ENCODE data around the gene PGR.

PGR gene

DNA sequence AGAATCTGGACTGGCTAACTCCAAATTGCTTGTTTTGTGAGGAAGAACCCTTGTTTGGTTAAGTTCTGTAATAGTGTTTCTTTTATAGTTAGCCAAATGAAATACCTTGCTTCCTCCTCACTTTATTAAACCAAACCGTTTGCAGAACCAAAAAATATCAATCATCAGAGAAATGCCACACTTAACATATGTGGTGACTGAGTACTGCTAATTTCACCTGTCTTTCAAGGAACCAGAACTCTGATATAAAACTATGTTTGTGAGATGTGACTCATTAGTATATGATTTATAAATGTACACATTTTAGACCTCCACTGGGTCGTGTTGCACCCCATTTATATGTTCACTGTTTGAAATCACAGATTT is 119.9 kb downstream of the PGR start:
- H3K27ac ChIP-seq (ENCODE audit: low read depth, low read length): no peak overlapping the region
- H3K9ac ChIP-seq (ENCODE audit: low read depth, low read length): no peak overlapping the region
- no peaks in the 10 kb centered on the region for H3K27me3 ChIP-seq (ENCODE audit: control insufficient read depth, insufficient read depth, low read length)
- H3K36me3 ChIP-seq (ENCODE audit: control insufficient read depth, insufficient read depth, low read length): no peaks in the 10 kb centered on the region
- H3K4me3 ChIP-seq (ENCODE audit: low read depth, low read length): no peak overlapping the region
- no peaks in the 10 kb centered on the region; the same call in 1 of the 2 replicates for H3K4me1 ChIP-seq (ENCODE audit: control insufficient read depth, insufficient read depth, low read length)
- no peaks in the 10 kb centered on the region for H3K9me3 ChIP-seq (ENCODE audit: control insufficient read depth, insufficient read depth, low read length)

DNA sequence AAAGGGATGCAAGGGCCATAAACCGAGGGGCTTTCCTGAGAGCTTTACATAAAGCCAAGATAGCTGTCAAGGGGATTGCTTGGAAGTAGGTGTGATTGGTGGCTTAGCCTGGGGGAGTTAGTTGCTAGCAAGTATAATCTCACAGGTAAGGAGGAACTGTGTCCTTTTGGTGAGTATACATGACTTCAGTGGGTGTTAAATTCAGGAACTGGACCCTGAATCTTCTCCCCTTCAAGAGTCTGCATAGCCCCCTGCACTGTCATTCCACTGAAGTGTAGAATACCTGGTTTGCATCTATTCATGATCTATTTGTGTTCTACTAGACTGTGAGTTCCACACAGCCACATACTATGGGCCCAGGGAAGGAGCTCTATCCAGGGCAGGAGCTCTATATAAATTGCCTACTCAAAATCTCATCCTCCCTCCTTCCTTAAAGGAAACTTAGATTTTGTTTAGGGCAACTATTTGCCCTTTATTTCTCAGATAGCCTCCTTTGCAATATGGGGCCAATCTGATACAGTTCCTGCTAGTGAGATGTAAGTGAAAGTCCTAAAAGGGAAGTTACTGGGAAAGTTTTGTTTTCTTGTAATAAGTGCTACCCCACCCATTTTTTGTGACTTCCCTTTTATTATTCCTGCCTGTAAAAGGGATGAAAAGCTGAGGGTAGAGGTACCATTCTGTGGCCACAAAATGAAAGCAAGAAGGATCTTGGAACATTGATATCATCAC is 120.5 kb downstream of the PGR start:
- Histone ChIP-seq H3K9ac (ENCODE audit: low read depth, low read length) (no peak overlapping the region), H3K27ac (ENCODE audit: low read depth, low read length) (no peak overlapping the region), H3K4me1 (ENCODE audit: control insufficient read depth, insufficient read depth, low read length) (no peaks in the 10 kb centered on the region; the same call in 1 of the 2 replicates), H3K4me3 (ENCODE audit: low read depth, low read length) (no peak overlapping the region), H3K36me3 (ENCODE audit: control insufficient read depth, insufficient read depth, low read length) (no peaks in the 10 kb centered on the region), H3K9me3 (ENCODE audit: control insufficient read depth, insufficient read depth, low read length) (no peaks in the 10 kb centered on the region), H3K27me3 (ENCODE audit: control insufficient read depth, insufficient read depth, low read length) (no peaks in the 10 kb centered on the region)

- H3K27ac ChIP-seq (ENCODE audit: low read depth, low read length): no peak overlapping the region
- no peaks in the 10 kb centered on the region for H3K27me3 ChIP-seq (ENCODE audit: control insufficient read depth, insufficient read depth, low read length)
- H3K4me1 ChIP-seq (ENCODE audit: control insufficient read depth, insufficient read depth, low read length): no peaks in the 10 kb centered on the region
- no peaks in the 10 kb centered on the region for H3K9me3 ChIP-seq (ENCODE audit: control insufficient read depth, insufficient read depth, low read length)
- no peak overlapping the region for H3K4me3 ChIP-seq (ENCODE audit: low read depth, low read length)
- no peaks in the 10 kb centered on the region for H3K36me3 ChIP-seq (ENCODE audit: control insufficient read depth, insufficient read depth, low read length)
- no peak overlapping the region for H3K9ac ChIP-seq (ENCODE audit: low read depth, low read length)
These were observed 126.1 kb downstream of the PGR start for GRCh38 chr11:101003468-101003867.

DNA sequence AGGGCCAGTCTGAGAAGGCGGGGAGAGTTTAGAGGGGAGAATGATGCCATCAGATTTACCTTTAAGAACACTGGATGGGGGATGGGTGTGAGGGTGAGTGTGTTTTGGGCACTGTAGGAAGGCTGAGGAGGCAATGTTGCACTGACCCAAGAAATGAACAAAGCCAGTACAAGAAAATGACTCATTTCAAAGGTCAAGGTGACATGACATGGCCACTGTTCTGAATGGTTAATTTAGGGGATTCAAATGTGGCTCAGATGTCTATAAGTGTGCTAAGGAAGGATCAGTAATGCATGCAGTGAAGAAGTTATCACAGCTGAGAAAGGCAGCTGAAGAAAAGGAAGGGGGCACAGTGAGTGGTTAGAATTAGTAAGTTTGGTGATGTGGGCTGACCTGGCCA is 129.9 kb downstream of the PGR start:
- Histone ChIP-seq H3K27me3 (ENCODE audit: control insufficient read depth, insufficient read depth, low read length) (no peaks in the 10 kb centered on the region), H3K27ac (ENCODE audit: low read depth, low read length) (no peak overlapping the region), H3K9ac (ENCODE audit: low read depth, low read length) (no peak overlapping the region), H3K4me3 (ENCODE audit: low read depth, low read length) (no peak overlapping the region), H3K9me3 (ENCODE audit: control insufficient read depth, insufficient read depth, low read length) (no peaks in the 10 kb centered on the region), H3K4me1 (ENCODE audit: control insufficient read depth, insufficient read depth, low read length) (no peaks in the 10 kb centered on the region), H3K36me3 (ENCODE audit: control insufficient read depth, insufficient read depth, low read length) (no peaks in the 10 kb centered on the region)

- H3K27ac ChIP-seq (ENCODE audit: low read depth, low read length): no peak overlapping the region
- peaks cover 6% of the 10 kb centered on the region; the same call in 1 of the 2 replicates for H3K36me3 ChIP-seq (ENCODE audit: control insufficient read depth, insufficient read depth, low read length)
- H3K4me3 ChIP-seq (ENCODE audit: low read depth, low read length): no peak overlapping the region
- no peaks in the 10 kb centered on the region for H3K4me1 ChIP-seq (ENCODE audit: control insufficient read depth, insufficient read depth, low read length)
- no peaks in the 10 kb centered on the region for H3K27me3 ChIP-seq (ENCODE audit: control insufficient read depth, insufficient read depth, low read length)
- H3K9ac ChIP-seq (ENCODE audit: low read depth, low read length): no peak overlapping the region
- H3K9me3 ChIP-seq (ENCODE audit: control insufficient read depth, insufficient read depth, low read length): no peaks in the 10 kb centered on the region
These were observed 134.6 kb downstream of the PGR start for GRCh38 chr11:100994966-100995365.

GRCh38 chr11:100991541-100991940 is 138.1 kb downstream of the PGR start:
- no peak overlapping the region for H3K27ac ChIP-seq (ENCODE audit: low read depth, low read length)
- no peaks in the 10 kb centered on the region for H3K4me1 ChIP-seq (ENCODE audit: control insufficient read depth, insufficient read depth, low read length)
- H3K27me3 ChIP-seq (ENCODE audit: control insufficient read depth, insufficient read depth, low read length): no peaks in the 10 kb centered on the region
- peaks cover 6% of the 10 kb centered on the region; the same call in 1 of the 2 replicates for H3K36me3 ChIP-seq (ENCODE audit: control insufficient read depth, insufficient read depth, low read length)
- no peak overlapping the region for H3K4me3 ChIP-seq (ENCODE audit: low read depth, low read length)
- no peaks in the 10 kb centered on the region for H3K9me3 ChIP-seq (ENCODE audit: control insufficient read depth, insufficient read depth, low read length)
- no peak overlapping the region for H3K9ac ChIP-seq (ENCODE audit: low read depth, low read length)

DNA sequence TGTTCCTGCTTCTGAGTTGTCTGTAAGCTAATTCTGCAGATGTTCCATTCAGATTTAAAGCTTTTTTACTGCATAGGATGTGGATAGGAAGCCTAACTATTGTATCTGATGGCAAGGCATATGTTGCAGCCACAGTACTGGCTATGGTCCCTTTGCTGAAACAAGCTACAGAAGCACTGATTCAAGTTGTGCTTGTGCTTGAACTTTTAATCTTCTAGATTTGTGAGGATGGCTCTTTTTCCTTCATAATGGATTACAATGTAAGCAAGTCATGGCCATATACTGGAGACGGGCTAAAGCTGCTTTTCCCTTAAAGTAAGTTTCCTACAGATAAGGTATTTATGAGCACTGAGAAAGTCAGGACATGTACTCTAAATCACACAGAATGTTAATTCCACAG is 138.7 kb downstream of the PGR start:
- Histone ChIP-seq H3K4me1 (ENCODE audit: control insufficient read depth, insufficient read depth, low read length) (no peaks in the 10 kb centered on the region), H3K4me3 (ENCODE audit: low read depth, low read length) (no peak overlapping the region), H3K27me3 (ENCODE audit: control insufficient read depth, insufficient read depth, low read length) (no peaks in the 10 kb centered on the region), H3K27ac (ENCODE audit: low read depth, low read length) (no peak overlapping the region), H3K9me3 (ENCODE audit: control insufficient read depth, insufficient read depth, low read length) (no peaks in the 10 kb centered on the region), H3K36me3 (ENCODE audit: control insufficient read depth, insufficient read depth, low read length) (peaks cover 6% of the 10 kb centered on the region; the same call in 1 of the 2 replicates), H3K9ac (ENCODE audit: low read depth, low read length) (no peak overlapping the region)

GRCh38 chr11:100984668-100985067 is 144.9 kb downstream of the PGR start:
- Histone ChIP-seq H3K36me3 (ENCODE audit: control insufficient read depth, insufficient read depth, low read length) (0 out of 2 replicates have a peak, but pooled peaks cover 2% of the 10 kb centered on the region), H3K9ac (ENCODE audit: low read depth, low read length) (no peak overlapping the region), H3K9me3 (ENCODE audit: control insufficient read depth, insufficient read depth, low read length) (no peaks in the 10 kb centered on the region), H3K4me3 (ENCODE audit: low read depth, low read length) (no peak overlapping the region), H3K27me3 (ENCODE audit: control insufficient read depth, insufficient read depth, low read length) (peaks cover 5% of the 10 kb centered on the region), H3K4me1 (ENCODE audit: control insufficient read depth, insufficient read depth, low read length) (no peaks in the 10 kb centered on the region), H3K27ac (ENCODE audit: low read depth, low read length) (no peak overlapping the region)

- H3K9me3 ChIP-seq (ENCODE audit: control insufficient read depth, insufficient read depth, low read length): no peaks in the 10 kb centered on the region
- H3K4me3 ChIP-seq (ENCODE audit: low read depth, low read length): no peak overlapping the region
- peaks cover 25% of the 10 kb centered on the region for H3K36me3 ChIP-seq (ENCODE audit: control insufficient read depth, insufficient read depth, low read length)
- no peak overlapping the region for H3K9ac ChIP-seq (ENCODE audit: low read depth, low read length)
- H3K4me1 ChIP-seq (ENCODE audit: control insufficient read depth, insufficient read depth, low read length): peaks cover 10% of the 10 kb centered on the region; the same call in 1 of the 2 replicates
- H3K27ac ChIP-seq (ENCODE audit: low read depth, low read length): no peak overlapping the region
- peaks cover 36% of the 10 kb centered on the region for H3K27me3 ChIP-seq (ENCODE audit: control insufficient read depth, insufficient read depth, low read length)
These were observed 148.3 kb downstream of the PGR start for GRCh38 chr11:100981196-100981824.

DNA sequence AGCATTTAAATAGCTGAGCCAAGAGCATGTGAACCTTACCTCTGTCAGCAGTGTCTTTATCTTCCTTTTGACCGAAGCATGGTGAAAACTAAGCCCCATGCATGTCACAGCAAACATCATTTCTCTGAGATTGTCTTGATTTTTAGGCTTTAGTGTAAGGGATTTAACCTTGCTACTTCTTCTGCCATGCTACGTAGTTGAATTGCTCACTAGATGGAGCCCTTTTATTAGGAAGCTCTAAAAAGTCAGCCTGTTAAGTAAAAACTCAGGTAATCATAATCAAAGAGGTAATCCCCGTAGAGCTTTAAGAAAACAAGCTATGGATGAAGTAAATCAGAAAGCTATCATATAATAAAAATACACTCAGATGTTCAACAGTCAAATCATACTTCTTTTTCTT is 149.5 kb downstream of the PGR start:
- Histone ChIP-seq H3K9me3 (ENCODE audit: control insufficient read depth, insufficient read depth, low read length) (no peaks in the 10 kb centered on the region), H3K27ac (ENCODE audit: low read depth, low read length) (no peak overlapping the region), H3K36me3 (ENCODE audit: control insufficient read depth, insufficient read depth, low read length) (peaks cover 37% of the 10 kb centered on the region), H3K4me1 (ENCODE audit: control insufficient read depth, insufficient read depth, low read length) (peaks cover 10% of the 10 kb centered on the region; the same call in 1 of the 2 replicates), H3K4me3 (ENCODE audit: low read depth, low read length) (no peak overlapping the region), H3K27me3 (ENCODE audit: control insufficient read depth, insufficient read depth, low read length) (peaks cover 46% of the 10 kb centered on the region), H3K9ac (ENCODE audit: low read depth, low read length) (no peak overlapping the region)

Data from HUES48 (cell line).